IMR-90 (cell line): ENCODE results near the gene MTHFSD. TPM values are rescaled to one million over a fixed set of nuclear protein-coding genes. Genes with fewer than 3 reads are reported as not detected.

Experiments used
- ATAC-seq: fragments of 200-7000 bp; cut with Tn5 transposase; 2 replicates; pipeline ENCODE4 v1.9.1; 2020; ENCODE audit warnings: low read depth, mild to moderate bottlenecking, moderate library complexity
- BruUV-seq: library from RNA; stranded (reverse); fragments of 400-500 nt; replicated peaks from 2 replicates; lab custom pipeline; 2021; lab: Mats Ljungman, UMichigan
- CTCF ChIA-PET: fragments of 300-600 bp; formaldehyde crosslinking; extraction: SDS; loops from one replicate; lab custom pipeline; 2021; ENCODE audit warnings: antibody characterized with exemption; lab: Yijun Ruan, JAX
- POLR2A ChIA-PET: fragments of 300-600 bp; sonication (Branson Sonifier 250); formaldehyde crosslinking; loops from one replicate; lab custom pipeline; 2022; ENCODE audit warnings: antibody characterized with exemption; ENCODE audit not compliant: unreplicated experiment; lab: Charles Lee
- DNase-seq: peaks from one replicate; pipeline ENCODE4 v3.0.0; 2013
- H2AFZ ChIP-seq: replicated peaks from 2 replicates; pipeline ENCODE3; 2013; ENCODE audit warnings: low read length, mild to moderate bottlenecking; ENCODE audit not compliant: poor library complexity
- H2AK5ac ChIP-seq: 2 replicates; pipeline ENCODE4 v1.6.1; 2013; ENCODE audit warnings: low read depth, low read length, inconsistent platforms
- H2AK9ac ChIP-seq: replicated peaks from 2 replicates; pipeline ENCODE3; 2013; ENCODE audit warnings: mild to moderate bottlenecking, low read depth, low read length, moderate library complexity; ENCODE audit not compliant: poor library complexity
- H2BK120ac ChIP-seq: 2 replicates; pipeline ENCODE4 v1.6.1; 2013; ENCODE audit warnings: low read depth, low read length, inconsistent platforms
- H2BK15ac ChIP-seq: 3 replicates; pipeline ENCODE4 v1.6.1; 2013; ENCODE audit warnings: low read depth, low read length, inconsistent platforms
- H2BK20ac ChIP-seq: 2 replicates; pipeline ENCODE4 v1.6.1; 2013; ENCODE audit warnings: low read depth, mild to moderate bottlenecking, inconsistent platforms, low read length, moderate library complexity
- H2BK5ac ChIP-seq: 2 replicates; pipeline ENCODE4 v1.6.1; 2013; ENCODE audit warnings: mild to moderate bottlenecking, low read depth, low read length, inconsistent platforms; ENCODE audit not compliant: poor library complexity, severe bottlenecking
- H3K14ac ChIP-seq: replicated peaks from 2 replicates; pipeline ENCODE4 v1.6.1; 2013; ENCODE audit warnings: low read depth, low read length, inconsistent platforms
- H3K18ac ChIP-seq: 2 replicates; pipeline ENCODE4 v1.6.1; 2013; ENCODE audit warnings: low read depth, low read length, control low read depth
- H3K23ac ChIP-seq: 2 replicates; pipeline ENCODE4 v1.6.1; 2013; ENCODE audit warnings: low read depth, low read length, inconsistent platforms
- H3K27ac ChIP-seq: 2 replicates; pipeline ENCODE4 v1.5.1; 2013; ENCODE audit warnings: mild to moderate bottlenecking, control low read depth, low read length; ENCODE audit not compliant: insufficient read depth
- H3K27me3 ChIP-seq: 2 replicates; pipeline ENCODE4 v1.6.1; 2013; ENCODE audit warnings: low read length; ENCODE audit not compliant: control insufficient read depth, insufficient read depth
- H3K36me3 ChIP-seq: 2 replicates; pipeline ENCODE4 v1.6.1; 2013; ENCODE audit warnings: low read length, mixed read lengths; ENCODE audit not compliant: control insufficient read depth, insufficient read depth
- H3K4ac ChIP-seq: 2 replicates; pipeline ENCODE4 v1.6.1; 2013; ENCODE audit warnings: low read depth, low read length, inconsistent platforms
- H3K4me1 ChIP-seq: 2 replicates; pipeline ENCODE4 v1.6.1; 2013; ENCODE audit warnings: low read length, mixed read lengths; ENCODE audit not compliant: control insufficient read depth, insufficient read depth
- H3K4me2 ChIP-seq: 2 replicates; pipeline ENCODE4 v1.6.1; 2013; ENCODE audit warnings: low read depth, mild to moderate bottlenecking, control low read depth, low read length, moderate library complexity
- H3K4me3 ChIP-seq: 2 replicates; pipeline ENCODE4 v1.5.1; 2013; ENCODE audit warnings: low read depth, mild to moderate bottlenecking, control low read depth, low read length, moderate library complexity; ENCODE audit not compliant: insufficient read depth
- H3K56ac ChIP-seq: 2 replicates; pipeline ENCODE4 v1.6.1; 2013; ENCODE audit warnings: low read length, inconsistent platforms; ENCODE audit not compliant: insufficient read depth; ENCODE audit errors: extremely low read depth
- H3K79me1 ChIP-seq, 2 experiments: 2 replicates each; pipeline ENCODE4 v1.6.1; 2013; ENCODE audit warnings: low read length in 2 of 2, inconsistent platforms in 1 of 2, low read depth in 1 of 2
- H3K9ac ChIP-seq: 2 replicates; pipeline ENCODE4 v1.6.1; 2013; ENCODE audit warnings: low read depth, low read length, control low read depth
- H3K9me1 ChIP-seq: 2 replicates; pipeline ENCODE4 v1.6.1; 2013; ENCODE audit warnings: low read length, inconsistent platforms; ENCODE audit not compliant: insufficient read depth
- H3K9me3 ChIP-seq: 2 replicates; pipeline ENCODE4 v1.6.1; 2013; ENCODE audit warnings: low read length; ENCODE audit not compliant: control insufficient read depth, insufficient read depth
- H4K20me1 ChIP-seq: 2 replicates; pipeline ENCODE4 v1.6.1; 2013; ENCODE audit warnings: low read length, inconsistent platforms; ENCODE audit not compliant: insufficient read depth
- H4K5ac ChIP-seq: 2 replicates; pipeline ENCODE4 v1.6.1; 2013; ENCODE audit warnings: mild to moderate bottlenecking, low read depth, low read length, control low read depth
- H4K8ac ChIP-seq, 2 experiments: 2 replicates each; pipeline ENCODE4 v1.6.1; 2013; ENCODE audit warnings: low read depth in 2 of 2, low read length in 2 of 2, control low read depth in 1 of 2, inconsistent platforms in 1 of 2
- H4K91ac ChIP-seq: 2 replicates; pipeline ENCODE4 v1.6.1; 2013; ENCODE audit warnings: low read depth, low read length, inconsistent platforms; ENCODE audit not compliant: insufficient read depth
- NFE2L2 ChIP-seq: fragments of 150-350 bp; IDR thresholded peaks from 2 replicates; pipeline ENCODE4 v1.6.1; 2016; ENCODE audit warnings: low read depth, mild to moderate bottlenecking, low read length
- RCOR1 ChIP-seq: IDR thresholded peaks from 2 replicates; pipeline ENCODE4 v1.6.1; 2012; ENCODE audit warnings: mild to moderate bottlenecking, low read length, improper control_type of control experiment; ENCODE audit not compliant: insufficient replicate concordance
- SMC3 ChIP-seq: fragments of 150-350 bp; IDR thresholded peaks from 2 replicates; pipeline ENCODE4 v1.6.1; 2016; ENCODE audit warnings: low read depth, mild to moderate bottlenecking, antibody characterized with exemption, low read length, moderate library complexity
- WGBS, 2 experiments: methylation state at CpG; one replicate each; pipeline versions ENCODE4 v1.1.5 to v1.1.7; 2013; ENCODE audit warnings: missing lambda C conversion rate in 2 of 2; ENCODE audit not compliant: insufficient read length in 1 of 2; ENCODE audit errors: extremely low coverage in 2 of 2; 5-methylcytosine and 5-hydroxymethylcytosine counted together
- dilution Hi-C: fragments of 300-500 bp; cut with HindIII; formaldehyde crosslinking; loops from one replicate; pipeline ENCODE4 v1.14.3; 2018; ENCODE audit warnings: low sequenced_read_pairs; ENCODE audit not compliant: unreplicated experiment
- in situ Hi-C: fragments of 300-500 bp; cut with MboI; formaldehyde crosslinking; loops from 3 replicates; pipeline ENCODE4 v1.14.3; 2019; ENCODE audit warnings: low sequenced_read_pairs, inconsistent platforms, mixed read lengths
- intact Hi-C: fragments of 100-400 bp; cut with micrococcal nuclease; formaldehyde crosslinking; loops from 2 replicates; pipeline ENCODE4 v1.10.0; 2022
- polyA plus RNA-seq, 3 experiments: library from polyadenylated mRNA; depleted of rRNA; stranded (reverse); fragments of >200 nt; gene quantifications; 2 replicates each; pipeline ENCODE4 v1.2.3, GENCODE V29; 2012; ENCODE audit warnings: low replicate concordance in 1 of 3
- total RNA-seq: library from RNA; depleted of rRNA; stranded (reverse); fragments of >200 nt; gene quantifications from 2 replicates; pipeline ENCODE4 v1.2.3, GENCODE V29; 2012
- TF ChIP-seq, protein P1 (sequence below): fragments of 150-350 bp; IDR thresholded peaks from 2 replicates; pipeline ENCODE4 v1.6.1; 2016; ENCODE audit warnings: low read depth, mild to moderate bottlenecking, low read length, moderate library complexity, borderline replicate concordance

Gene MTHFSD
- total and polyA plus RNA-seq, 2 of the 4 experiments (the other 2 are of a cell fraction), result 8.2 to 16.8 TPM

DNA sequence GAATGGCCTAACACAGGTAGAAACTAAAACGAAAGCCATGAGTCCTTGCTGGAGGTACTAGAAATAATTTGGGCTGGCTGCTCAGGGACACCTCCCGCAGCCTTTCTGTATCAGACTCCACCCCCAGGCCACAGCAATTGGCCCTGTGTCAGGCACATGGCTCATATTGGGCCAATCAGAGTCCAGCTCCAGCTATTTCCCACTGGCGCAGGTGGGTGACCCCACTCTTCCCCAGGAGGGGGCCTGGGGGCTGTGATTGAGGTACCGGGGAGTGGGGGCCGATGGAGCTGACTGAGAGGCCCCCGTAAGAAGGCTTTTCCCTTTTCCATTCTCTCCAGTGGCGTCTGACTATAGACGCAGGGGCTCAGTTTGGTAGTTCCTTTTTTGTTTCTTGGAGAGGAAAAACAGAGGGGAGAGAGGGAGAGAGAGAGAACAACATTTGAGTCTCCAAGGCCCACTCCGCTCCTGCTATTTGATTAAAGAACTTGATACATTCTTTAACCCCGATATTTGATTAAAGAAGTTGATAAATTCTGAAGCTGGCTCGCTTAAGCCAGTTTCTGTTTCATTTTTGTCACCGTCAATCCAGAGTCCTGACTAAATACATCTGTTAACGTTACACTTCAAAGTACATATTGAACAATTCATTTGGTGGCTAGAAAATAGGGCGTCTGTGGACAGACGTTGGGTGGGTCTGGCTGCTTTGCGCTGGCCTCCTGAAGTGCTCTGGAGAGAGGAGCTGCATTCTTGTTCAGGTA lies 49.6 kb upstream of the MTHFSD start:
- H2AK9ac ChIP-seq, result no peak overlapping the region
- in situ Hi-C loops (no loop called here), intact Hi-C loops (no loop called here), dilution Hi-C loops (no loop called here)
- ATAC-seq (no peak), DNase-seq (no peak)
- no peak overlapping the region for H3K18ac ChIP-seq
- no peak overlapping the region for H2AK5ac ChIP-seq
- 63% methylated on average over 2 of the region's 16 CpGs; no CpG with 5 or more reads in 1 of the 2 experiments for WGBS, 2 experiments
- peak overlapping the region; percentile 6 for H2AFZ ChIP-seq
- CTCF ChIA-PET, result no interaction called here
- H4K20me1 ChIP-seq, result peaks cover 4% of the 10 kb centered on the region
- peak overlapping the region; percentile 11; the same call in 1 of the 2 replicates for H4K91ac ChIP-seq
- H3K9ac ChIP-seq, result no peak overlapping the region
- BruUV-seq, result no TSS peak
- H3K4me2 ChIP-seq, result peak overlapping the region; percentile 44
- no peak overlapping the region for H3K27ac ChIP-seq
- no peak overlapping the region for H3K56ac ChIP-seq
- H2BK20ac ChIP-seq, result peak overlapping the region; percentile 22
- no peak overlapping the region for H2BK120ac ChIP-seq
- no peaks in the 10 kb centered on the region for H3K36me3 ChIP-seq
- H3K27me3 ChIP-seq, result no peaks in the 10 kb centered on the region
- H3K4me3 ChIP-seq, result no peak overlapping the region
- H3K4ac ChIP-seq, result peak overlapping the region; percentile 40; the same call in 1 of the 2 replicates
- 0 out of 2 replicates have a peak, but pooled peaks cover 2% of the 10 kb centered on the region for H3K9me3 ChIP-seq
- H3K4me1 ChIP-seq, result peaks cover 12% of the 10 kb centered on the region
- no peak overlapping the region for H3K23ac ChIP-seq
- peaks cover 12% of the 10 kb centered on the region for H3K9me1 ChIP-seq
- H2BK15ac ChIP-seq, result peak overlapping the region; percentile 68; the same call in 1 of the 3 replicates
- TF ChIP-seq NFE2L2, result no peak
- no peak for TF ChIP-seq RCOR1
- TF ChIP-seq, protein P1, sequence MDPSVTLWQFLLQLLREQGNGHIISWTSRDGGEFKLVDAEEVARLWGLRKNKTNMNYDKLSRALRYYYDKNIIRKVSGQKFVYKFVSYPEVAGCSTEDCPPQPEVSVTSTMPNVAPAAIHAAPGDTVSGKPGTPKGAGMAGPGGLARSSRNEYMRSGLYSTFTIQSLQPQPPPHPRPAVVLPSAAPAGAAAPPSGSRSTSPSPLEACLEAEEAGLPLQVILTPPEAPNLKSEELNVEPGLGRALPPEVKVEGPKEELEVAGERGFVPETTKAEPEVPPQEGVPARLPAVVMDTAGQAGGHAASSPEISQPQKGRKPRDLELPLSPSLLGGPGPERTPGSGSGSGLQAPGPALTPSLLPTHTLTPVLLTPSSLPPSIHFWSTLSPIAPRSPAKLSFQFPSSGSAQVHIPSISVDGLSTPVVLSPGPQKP, result no peak
- no peak for TF ChIP-seq SMC3
- H3K79me1 ChIP-seq, result peaks cover 0 to 10% of the 10 kb centered on the region in 2 experiments; a peak in 1 of 4 replicates
- H4K5ac ChIP-seq, result no peak overlapping the region
- peak overlapping the region in 1 of 2 experiments; percentile 54; a peak in 2 of 4 replicates for H4K8ac ChIP-seq
- POLR2A ChIA-PET, result no interaction called here
- H3K14ac ChIP-seq, result peak overlapping the region; percentile 32; the same call in 1 of the 2 replicates
- H2BK5ac ChIP-seq, result no peak overlapping the region
